Measurements from ENCODE around the gene IGFBP1.

IGFBP1 gene

GRCh38 chr7:45909561-45909960 is 21.3 kb downstream of the IGFBP1 start:
- DNase-seq, result no peak

GRCh38 chr7:45910855-45911254 is 22.6 kb downstream of the IGFBP1 start:
- DNase-seq, result no peak

GRCh38 chr7:45911311-45911710 is 23.0 kb downstream of the IGFBP1 start:
- DNase-seq, result no peak

GRCh38 chr7:45912972-45913371 is 24.7 kb downstream of the IGFBP1 start:
- no peak for DNase-seq

- no peak for DNase-seq
Observed at GRCh38 chr7:45914911-45915310, 26.6 kb downstream of the IGFBP1 start.

GRCh38 chr7:45915606-45916005 is 27.3 kb downstream of the IGFBP1 start:
- DNase-seq, result no peak

- no peak for DNase-seq
Observed at GRCh38 chr7:45917064-45917463, 28.8 kb downstream of the IGFBP1 start.

- peak; percentile 75 for DNase-seq
Observed at GRCh38 chr7:45917658-45918057, 29.4 kb downstream of the IGFBP1 start.

- no peak for DNase-seq
Observed at GRCh38 chr7:45918556-45918955, 30.3 kb downstream of the IGFBP1 start.

GRCh38 chr7:45919231-45919784 is 31.0 kb downstream of the IGFBP1 start:
- no peak for DNase-seq

- no peak for DNase-seq
Observed at GRCh38 chr7:45919993-45920459, 31.7 kb downstream of the IGFBP1 start.

GRCh38 chr7:45920502-45921380 is 32.5 kb downstream of the IGFBP1 start, which contains the start of gene IGFBP3:
TSS of gene IGFBP3 (minus strand) at chr7:45921272. CDS start at chr7:45921140, 132 bp downstream.
- no peak for DNase-seq

GRCh38 chr7:45921381-45921698 is 33.1 kb downstream of the IGFBP1 start:
- no peak for DNase-seq

GRCh38 chr7:45921699-45922519 is 33.6 kb downstream of the IGFBP1 start:
- DNase-seq, result no peak

- DNase-seq, result no peak
Observed at GRCh38 chr7:45922810-45923209, 34.5 kb downstream of the IGFBP1 start.

GRCh38 chr7:45923290-45923689 is 35.0 kb downstream of the IGFBP1 start:
- DNase-seq, result no peak

GRCh38 chr7:45923818-45924217 is 35.5 kb downstream of the IGFBP1 start:
- DNase-seq, result no peak

GRCh38 chr7:45924283-45924682 is 36.0 kb downstream of the IGFBP1 start:
- DNase-seq, result no peak

- DNase-seq, result no peak
Observed at GRCh38 chr7:45927721-45928120, 39.4 kb downstream of the IGFBP1 start.

GRCh38 chr7:45930967-45931366 is 42.7 kb downstream of the IGFBP1 start:
- DNase-seq, result no peak

GRCh38 chr7:45937301-45937700 is 49.0 kb downstream of the IGFBP1 start:
- no peak for DNase-seq

- no peak for DNase-seq
Observed at GRCh38 chr7:45937862-45938261, 49.6 kb downstream of the IGFBP1 start.

GRCh38 chr7:45938626-45939302 is 50.5 kb downstream of the IGFBP1 start:
- no peak for DNase-seq
